ENCODE data around the gene ZNF618.

Gene ZNF618

GRCh38 chr9:113934829-113935676 lies 58.9 kb downstream of the ZNF618 start:
- no peak for DNase-seq

DNA sequence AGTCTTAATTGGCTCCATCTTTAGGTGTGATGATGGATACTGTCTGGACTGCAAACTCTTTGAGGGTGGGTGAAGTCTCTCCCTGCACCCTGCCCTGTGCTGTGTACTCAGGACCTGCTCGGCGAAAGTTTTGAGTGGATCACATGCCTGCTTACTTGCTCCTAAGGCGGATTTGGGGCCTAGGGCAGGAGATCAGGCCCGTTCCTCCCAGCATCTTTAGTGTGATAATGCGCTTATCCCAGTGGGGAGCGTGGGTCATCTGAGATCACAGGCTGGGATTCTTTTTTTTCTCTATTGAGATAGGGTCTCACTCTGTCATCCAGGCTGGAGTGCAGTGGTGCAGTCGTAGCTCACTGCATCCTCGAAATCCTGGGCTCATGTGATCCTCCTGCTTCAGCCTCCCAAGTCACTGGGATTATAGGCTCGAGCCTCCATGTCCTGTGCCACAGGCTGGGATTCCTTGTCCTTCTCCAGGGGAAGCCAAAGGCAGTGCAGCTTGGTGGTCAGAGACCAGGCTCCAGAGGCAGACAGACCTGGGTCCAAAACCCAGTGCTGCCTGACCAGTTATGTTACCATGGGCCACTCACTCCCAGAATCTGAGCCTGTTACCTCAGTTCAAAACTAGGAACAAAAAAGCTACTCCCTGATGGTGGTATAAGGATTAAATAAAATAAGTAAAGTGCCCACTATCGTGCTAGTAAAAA lies 59.7 kb downstream of the ZNF618 start:
- no peak for DNase-seq

DNA sequence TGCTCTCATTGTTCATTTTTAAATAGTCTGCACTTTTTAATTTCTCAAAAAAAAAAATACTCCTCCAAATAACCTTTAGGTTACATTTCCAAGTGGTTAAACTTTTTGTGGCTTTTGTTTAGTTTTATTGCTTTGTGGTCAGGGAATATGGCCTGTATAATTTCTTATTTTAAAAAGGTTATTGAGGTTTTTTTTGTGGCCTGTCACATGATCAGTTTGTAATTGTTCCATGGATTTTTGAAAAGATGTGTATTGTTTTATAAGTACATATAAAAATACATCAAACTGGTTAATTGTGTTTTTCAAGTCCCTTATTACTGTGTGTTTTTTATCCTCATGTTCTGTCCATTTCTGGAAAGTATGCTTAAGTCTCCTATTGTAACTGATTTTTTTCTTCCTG lies 64.0 kb downstream of the ZNF618 start:
- DNase-seq, result no peak

GRCh38 chr9:113941056-113941455 lies 64.9 kb downstream of the ZNF618 start:
- no peak for DNase-seq

DNA sequence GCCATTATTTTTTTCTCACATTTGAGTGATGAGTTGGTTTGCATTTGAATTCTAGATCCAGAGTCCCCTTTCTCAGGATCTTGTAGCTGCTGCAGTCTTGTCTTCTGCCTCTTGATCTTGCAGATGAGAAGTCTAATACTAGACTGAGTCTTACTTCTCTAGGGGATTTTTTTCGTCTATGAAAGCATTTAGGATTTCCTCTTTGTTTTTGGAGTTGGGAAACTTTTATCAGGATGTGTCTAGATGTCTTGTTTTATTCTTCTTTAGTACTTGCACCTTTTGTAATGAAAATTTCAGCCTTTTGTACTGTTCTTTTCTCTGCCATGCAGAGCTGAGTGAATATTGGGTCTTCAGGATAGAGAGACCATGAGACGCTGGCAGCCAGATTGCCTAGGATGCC lies 65.4 kb downstream of the ZNF618 start:
- DNase-seq, result no peak

DNA sequence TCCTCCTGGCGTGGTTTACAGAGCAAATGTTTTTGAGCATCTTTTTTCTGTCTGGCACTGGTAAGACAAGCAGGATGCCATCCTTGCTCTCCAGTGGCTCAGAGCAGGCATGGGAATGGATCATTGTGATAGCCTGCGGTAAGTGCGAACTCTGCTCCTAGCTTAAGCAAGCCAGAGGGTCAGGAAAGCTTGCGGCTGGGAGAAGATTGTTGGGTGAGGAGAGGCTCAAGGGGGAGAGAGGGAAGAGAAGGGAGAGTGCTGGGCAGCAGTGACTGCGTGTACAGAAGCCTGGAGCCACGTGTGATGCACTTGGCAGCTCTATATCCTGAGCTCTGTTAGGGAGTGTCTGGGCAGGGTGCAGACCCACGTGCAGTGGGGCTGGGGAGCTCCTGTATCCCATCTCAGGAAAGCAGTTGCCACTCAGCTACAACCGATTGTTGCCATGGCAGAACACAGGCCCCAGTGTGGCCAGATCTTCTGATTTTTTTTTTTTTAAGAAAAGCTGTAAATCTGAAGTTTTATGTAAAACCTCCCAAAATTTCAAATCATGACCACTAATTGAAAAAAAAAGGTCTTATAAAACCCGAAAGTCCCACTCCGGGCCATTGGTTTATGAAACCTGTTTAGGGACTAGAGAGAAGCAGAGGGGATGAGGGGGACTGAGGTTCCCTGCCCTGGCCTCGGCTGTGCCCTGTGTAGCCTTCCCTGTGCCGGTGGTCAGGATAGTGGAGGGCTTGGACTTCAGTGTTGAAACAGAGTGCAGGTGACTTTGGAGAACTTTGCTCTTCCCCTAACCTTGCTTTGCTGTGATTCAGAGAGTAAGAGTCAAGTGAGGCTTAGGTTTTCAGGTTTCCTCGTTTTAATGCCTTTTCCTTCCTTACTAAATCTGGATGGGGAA lies 67.3 kb downstream of the ZNF618 start:
- no peak for DNase-seq

DNA sequence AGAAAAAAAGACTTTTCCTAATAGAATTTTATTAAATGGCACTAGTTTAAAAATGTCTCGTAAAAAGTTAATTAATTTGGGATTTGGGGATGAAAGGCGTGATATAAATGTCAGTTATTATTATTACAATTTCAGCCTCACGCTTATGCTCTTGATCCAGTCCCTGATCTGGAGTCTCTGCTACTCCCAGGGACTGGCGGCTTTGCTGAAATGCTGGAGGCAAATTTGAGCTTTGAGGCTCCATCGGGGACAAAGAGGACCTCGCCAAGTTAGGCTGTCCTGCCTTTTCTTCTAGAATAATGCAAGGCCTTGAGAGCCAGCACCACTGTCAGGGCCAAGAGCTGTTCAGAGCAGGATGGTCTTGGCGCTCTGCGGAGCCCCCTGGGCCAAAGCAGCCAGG lies 69.7 kb downstream of the ZNF618 start:
- no peak for DNase-seq

DNA sequence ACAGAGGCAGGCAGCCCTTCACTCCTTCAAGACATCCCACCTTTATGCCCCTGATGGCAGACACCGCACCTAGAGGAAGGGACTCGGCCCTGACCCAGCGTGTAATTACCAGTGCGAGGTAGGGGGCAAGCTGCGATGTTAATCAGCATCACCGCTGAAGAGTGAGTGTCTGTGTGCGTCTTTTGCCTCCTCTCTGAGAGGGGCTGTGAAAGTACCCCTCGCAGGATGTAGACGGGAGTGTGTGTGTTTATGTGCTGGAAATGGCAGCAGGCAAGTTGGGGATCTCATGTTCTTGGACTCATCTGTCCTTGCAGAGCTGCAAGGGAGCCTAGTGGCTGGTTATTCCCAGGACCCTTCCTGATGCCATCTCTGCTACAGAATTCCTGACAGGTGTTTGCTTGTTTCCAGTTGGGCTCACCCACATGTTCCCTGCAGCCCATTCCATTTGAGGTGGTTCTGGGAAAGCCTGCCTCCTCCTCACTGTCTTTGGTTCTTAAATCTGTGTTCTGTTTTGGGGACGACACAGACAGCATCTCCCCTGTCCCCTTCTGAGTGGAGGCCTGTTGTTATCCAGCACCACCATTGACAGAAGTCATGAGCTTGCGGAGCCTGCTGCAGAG lies 70.5 kb downstream of the ZNF618 start:
- no peak for DNase-seq

GRCh38 chr9:113947941-113948340 lies 71.8 kb downstream of the ZNF618 start:
- DNase-seq, result no peak

- no peak for DNase-seq
Measured at GRCh38 chr9:113948891-113949570, 72.9 kb downstream of the ZNF618 start.

- no peak for DNase-seq
Measured at GRCh38 chr9:113949571-113950078, 73.5 kb downstream of the ZNF618 start.

- no peak for DNase-seq
Measured at GRCh38 chr9:113950195-113951031, 74.3 kb downstream of the ZNF618 start.

- no peak for DNase-seq
Measured at GRCh38 chr9:113951032-113951372, 74.9 kb downstream of the ZNF618 start.

DNA sequence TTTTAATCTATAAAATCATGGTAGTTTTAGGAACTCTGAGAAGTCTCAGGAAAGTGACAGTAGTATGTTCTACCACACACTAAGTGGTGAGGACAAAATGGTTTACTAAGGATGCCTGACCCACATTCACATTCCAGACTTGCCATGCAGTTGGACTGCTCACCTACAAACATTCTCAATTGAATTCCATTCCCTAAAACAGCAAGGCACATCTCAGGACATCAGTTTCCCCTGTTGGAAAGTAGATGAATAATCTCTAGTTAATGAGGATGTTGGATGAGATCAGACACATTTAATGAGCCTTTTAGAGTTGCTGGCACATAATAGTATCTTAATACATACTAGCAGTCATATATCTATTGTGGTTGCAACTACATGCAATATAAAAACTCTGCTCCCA lies 76.6 kb downstream of the ZNF618 start:
- no peak for DNase-seq

GRCh38 chr9:113953531-113953930 lies 77.4 kb downstream of the ZNF618 start:
- no peak for DNase-seq

DNA sequence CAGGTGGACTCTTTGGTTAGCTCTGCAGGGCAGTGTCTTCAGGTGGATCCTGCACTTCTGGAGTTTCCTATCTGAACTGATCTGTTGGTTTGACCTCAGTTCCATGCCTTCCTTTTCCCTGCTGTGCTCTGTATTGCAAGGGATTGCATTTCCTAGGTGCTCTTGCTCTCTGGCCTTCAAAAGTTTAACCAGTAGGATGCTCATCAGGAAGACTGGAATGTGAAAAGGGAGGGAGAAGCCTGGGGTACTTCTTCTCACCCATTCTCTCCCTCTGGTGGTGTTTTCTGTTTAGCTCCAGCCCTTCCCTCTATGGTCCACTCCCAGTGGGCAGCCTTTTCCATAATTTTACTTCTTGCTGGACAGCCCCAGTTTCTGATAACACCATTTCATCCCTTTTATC lies 78.5 kb downstream of the ZNF618 start:
- DNase-seq, result no peak

DNA sequence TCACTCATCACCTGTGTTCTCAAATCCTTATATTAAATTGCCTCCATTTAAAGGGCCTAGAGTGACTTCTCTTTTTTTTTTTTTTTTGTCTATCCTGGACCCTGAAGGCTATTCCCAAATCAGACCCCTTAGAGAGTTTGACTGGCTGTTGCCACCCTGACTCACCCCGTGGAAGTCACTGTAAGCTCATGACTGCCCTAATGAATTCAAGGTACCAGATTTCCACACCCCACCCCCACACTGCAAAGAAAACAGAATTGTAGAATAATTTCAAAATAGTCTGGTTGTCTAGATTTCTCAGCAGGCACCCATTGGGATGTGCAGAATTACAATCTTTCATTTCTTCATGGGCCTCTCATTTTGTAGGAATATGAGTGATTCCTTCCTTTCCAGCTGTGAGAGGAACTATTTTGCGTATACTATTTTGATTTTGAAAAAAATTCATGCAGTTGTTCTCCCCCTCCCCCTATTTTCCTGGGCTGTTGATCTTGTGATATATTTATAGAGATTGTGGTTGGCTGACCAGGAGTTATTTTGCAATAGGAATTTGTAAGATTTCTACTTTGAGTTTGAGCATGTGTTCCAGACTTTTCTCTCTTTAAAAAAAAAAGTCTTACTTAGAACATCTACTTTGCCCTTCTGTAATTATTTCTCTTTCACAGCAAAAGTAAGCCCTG lies 79.1 kb downstream of the ZNF618 start:
- DNase-seq, result no peak

DNA sequence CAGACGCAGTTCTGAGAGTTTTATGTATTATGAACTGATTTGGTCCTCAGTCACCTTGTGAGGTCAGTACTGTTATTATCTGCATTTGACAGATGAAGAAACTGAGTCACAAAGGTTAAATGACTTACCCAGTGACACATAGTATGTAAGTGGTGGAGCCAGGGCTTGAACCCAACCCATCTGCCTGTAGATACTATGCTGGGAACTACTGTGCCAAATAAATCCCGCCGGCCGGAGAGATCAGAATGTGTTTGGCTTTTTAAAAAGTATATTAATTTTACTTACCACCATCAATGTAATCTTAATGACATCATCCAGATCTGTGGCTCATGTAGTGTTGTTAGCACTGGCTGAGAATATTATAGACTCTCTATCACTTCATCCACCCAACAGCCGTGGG lies 80.8 kb downstream of the ZNF618 start:
- no peak for DNase-seq

DNA sequence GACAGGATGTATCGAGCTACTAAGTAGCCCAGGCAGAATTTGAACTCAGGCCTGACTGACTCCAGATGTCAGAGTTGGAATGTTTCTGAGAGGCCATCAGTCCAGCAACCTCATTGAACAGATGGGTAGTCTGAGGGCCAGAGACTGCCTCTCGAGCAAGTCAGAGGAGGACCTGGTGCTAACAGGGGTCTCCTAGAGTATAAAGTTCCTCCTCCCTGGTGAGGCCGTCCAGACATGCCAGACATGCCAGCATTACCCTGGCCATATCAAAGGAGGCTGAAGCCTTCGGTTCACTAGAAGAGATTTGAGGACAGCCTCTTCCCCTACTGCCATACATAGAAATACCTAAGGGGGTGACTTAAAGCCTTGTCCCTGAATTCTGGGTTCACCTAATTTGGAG lies 81.2 kb downstream of the ZNF618 start:
- no peak for DNase-seq

GRCh38 chr9:113957821-113958341 lies 81.8 kb downstream of the ZNF618 start:
- no peak for DNase-seq

Data from stimulated activated naive CD4-positive, alpha-beta T cell treated with Interleukin-2 at 50 U/mL for 16 hours (primary cell).